H1 (cell line): ENCODE measurements around the gene CCDC192. TPM values are rescaled to one million over a fixed set of nuclear protein-coding genes. Genes with fewer than 3 reads are reported as not detected.

Experiments used
- CTCF ChIA-PET: fragments of 300-600 bp; sonication (Branson Sonifier 250); formaldehyde crosslinking; loops from one replicate; lab custom pipeline; 2021; ENCODE audit not compliant: partially characterized antibody; lab: Charles Lee
- POLR2A ChIA-PET: fragments of 300-600 bp; sonication (Branson Sonifier 250); formaldehyde crosslinking; loops from one replicate; lab custom pipeline; 2021; ENCODE audit warnings: inconsistent platforms; ENCODE audit not compliant: partially characterized antibody; lab: Charles Lee
- DNase-seq, 2 experiments: peaks; one replicate each; pipeline versions ENCODE4 v3.0.0 to v3.0.0-alpha.2; 2010 to 2022; ENCODE audit warnings: low spot score in 2 of 2, low read depth in 1 of 2, mixed read lengths in 1 of 2
- FAIRE-seq: peaks from 2 replicates; lab custom pipeline; 2011; peaks lifted over from hg19 to GRCh38; lab: Jason Lieb, UNC
- H2AFZ ChIP-seq: 2 replicates; pipeline ENCODE4 v1.8.1; 2012; ENCODE audit warnings: low read length, inconsistent platforms
- H2AK5ac ChIP-seq: 2 replicates; pipeline ENCODE4 v1.6.1; 2013; ENCODE audit warnings: low read depth, low read length
- H2BK120ac ChIP-seq: replicated peaks from 2 replicates; pipeline ENCODE3; 2013; ENCODE audit warnings: low read depth, low read length, inconsistent platforms
- H2BK12ac ChIP-seq: 2 replicates; pipeline ENCODE4 v1.6.1; 2013; ENCODE audit warnings: low read depth, low read length
- H2BK15ac ChIP-seq: 2 replicates; pipeline ENCODE4 v1.6.1; 2013; ENCODE audit warnings: low read length
- H2BK20ac ChIP-seq: 2 replicates; pipeline ENCODE4 v1.6.1; 2013; ENCODE audit warnings: low read length
- H2BK5ac ChIP-seq: 2 replicates; pipeline ENCODE4 v1.6.1; 2013; ENCODE audit warnings: low read depth, low read length
- H3K14ac ChIP-seq: 2 replicates; pipeline ENCODE4 v1.6.1; 2013; ENCODE audit warnings: inconsistent platforms; ENCODE audit not compliant: insufficient read length
- H3K18ac ChIP-seq: 2 replicates; pipeline ENCODE4 v1.6.1; 2013; ENCODE audit warnings: low read length; ENCODE audit errors: extremely low read depth
- H3K23ac ChIP-seq: 2 replicates; pipeline ENCODE4 v1.6.1; 2013; ENCODE audit warnings: inconsistent platforms; ENCODE audit not compliant: insufficient read length
- H3K23me2 ChIP-seq: 2 replicates; pipeline ENCODE4 v1.6.1; 2013; ENCODE audit warnings: low read depth, low read length
- H3K27ac ChIP-seq: 2 replicates; pipeline ENCODE4 v1.6.1; 2011; ENCODE audit warnings: low read depth, low read length, inconsistent platforms
- H3K27me3 ChIP-seq, 4 experiments: replicated peaks in 1 of 4; 1 replicate in 1 of 4; 2 replicates in 3 of 4; pipeline versions ENCODE4 v1.6.1 to v1.8.1; 2011 to 2013; ENCODE audit warnings: low read length in 3 of 4, mild to moderate bottlenecking in 3 of 4, inconsistent platforms in 2 of 4, mixed read lengths in 2 of 4, moderate library complexity in 1 of 4; ENCODE audit not compliant: control insufficient read depth in 3 of 4, insufficient read depth in 3 of 4; ENCODE audit errors: extremely low read depth in 1 of 4
- H3K36me3 ChIP-seq, 4 experiments: 2 replicates each; pipeline versions ENCODE4 v1.6.1 to v1.8.1; 2011 to 2013; ENCODE audit warnings: mild to moderate bottlenecking in 4 of 4, low read length in 3 of 4, moderate library complexity in 2 of 4, control low read depth in 1 of 4, inconsistent platforms in 1 of 4; ENCODE audit not compliant: insufficient read depth in 4 of 4, control insufficient read depth in 2 of 4
- H3K4ac ChIP-seq: replicated peaks from 2 replicates; pipeline ENCODE3; 2013; ENCODE audit warnings: low read length, low read depth, mixed read lengths, inconsistent platforms; ENCODE audit not compliant: insufficient read length
- H3K4me1 ChIP-seq, 4 experiments: replicated peaks in 1 of 4; 1 replicate in 1 of 4; 2 replicates in 3 of 4; pipeline versions ENCODE4 v1.6.1 to v1.8.1; 2011 to 2013; ENCODE audit warnings: low read length in 3 of 4, inconsistent platforms in 2 of 4, mixed read lengths in 1 of 4; ENCODE audit not compliant: insufficient read depth in 4 of 4, control insufficient read depth in 3 of 4
- H3K4me2 ChIP-seq, 2 experiments: 2 replicates each; pipeline versions ENCODE4 v1.6.1 to v1.8.1; 2011 to 2013; ENCODE audit warnings: low read depth in 2 of 2, low read length in 2 of 2, control low read depth in 1 of 2, inconsistent platforms in 1 of 2, mild to moderate bottlenecking in 1 of 2; ENCODE audit not compliant: insufficient read depth in 1 of 2
- H3K4me3 ChIP-seq, 4 experiments: fragments of 200-600, 300-600 bp in 1 of 4; sonication (generic), shearing (Covaris generic), sonication (Bioruptor Twin) in 1 of 4; 2 replicates each; pipeline versions ENCODE4 v1.5.1 to v1.8.1; 2011 to 2016; ENCODE audit warnings: low read length in 4 of 4, low read depth in 3 of 4, control low read depth in 2 of 4, inconsistent platforms in 2 of 4, mild to moderate bottlenecking in 2 of 4, mixed read lengths in 1 of 4, moderate library complexity in 1 of 4; ENCODE audit not compliant: insufficient read depth in 2 of 4; ENCODE audit errors: extremely low read depth in 1 of 4
- H3K56ac ChIP-seq: replicated peaks from 2 replicates; pipeline ENCODE3; 2013; ENCODE audit warnings: low read depth, mild to moderate bottlenecking, mixed read lengths, low read length, inconsistent platforms; ENCODE audit not compliant: insufficient read length
- H3K79me1 ChIP-seq: 2 replicates; pipeline ENCODE4 v1.6.1; 2013; ENCODE audit warnings: low read depth, low read length, control low read depth
- H3K79me2 ChIP-seq, 2 experiments: 2 replicates each; pipeline versions ENCODE4 v1.6.1 to v1.8.1; 2012 to 2013; ENCODE audit warnings: low read length in 2 of 2, mild to moderate bottlenecking in 2 of 2, inconsistent platforms in 1 of 2; ENCODE audit not compliant: insufficient read depth in 2 of 2, control insufficient read depth in 1 of 2
- H3K9ac ChIP-seq, 4 experiments: replicated peaks in 1 of 4; 1 replicate in 1 of 4; 2 replicates in 3 of 4; pipeline versions ENCODE4 v1.6.1 to v1.8.1; 2011 to 2013; ENCODE audit warnings: low read depth in 3 of 4, low read length in 3 of 4, control low read depth in 2 of 4, mild to moderate bottlenecking in 2 of 4, moderate library complexity in 2 of 4, inconsistent platforms in 1 of 4; ENCODE audit errors: extremely low read depth in 1 of 4
- H3K9me3 ChIP-seq, 2 experiments: 2 replicates each; pipeline versions ENCODE4 v1.6.1 to v1.8.1; 2012 to 2013; ENCODE audit warnings: mild to moderate bottlenecking in 2 of 2, moderate library complexity in 2 of 2, control low read depth in 1 of 2, inconsistent platforms in 1 of 2, low read depth in 1 of 2, low read length in 1 of 2, mixed read lengths in 1 of 2; ENCODE audit not compliant: insufficient read depth in 2 of 2
- H4K20me1 ChIP-seq, 2 experiments: replicated peaks in 1 of 2; 2 replicates each; pipeline versions ENCODE3 to v1.8.1; 2011 to 2013; ENCODE audit warnings: inconsistent platforms in 2 of 2, low read length in 2 of 2, mild to moderate bottlenecking in 1 of 2; ENCODE audit not compliant: insufficient read depth in 2 of 2, control insufficient read depth in 1 of 2
- H4K5ac ChIP-seq: 2 replicates; pipeline ENCODE4 v1.6.1; 2013; ENCODE audit warnings: low read length, low read depth, mixed read lengths, inconsistent platforms; ENCODE audit not compliant: insufficient read length
- H4K8ac ChIP-seq: 2 replicates; pipeline ENCODE4 v1.8.0; 2013; ENCODE audit warnings: mild to moderate bottlenecking, moderate library complexity, low read length, inconsistent platforms; ENCODE audit not compliant: insufficient read depth; ENCODE audit errors: extremely low read depth
- H4K91ac ChIP-seq: replicated peaks from 2 replicates; pipeline ENCODE3; 2013; ENCODE audit warnings: low read length, mixed read lengths, inconsistent platforms; ENCODE audit not compliant: insufficient read length
- CHD1 ChIP-seq: IDR thresholded peaks from 2 replicates; pipeline ENCODE4 v1.6.1; 2012; ENCODE audit warnings: low read depth, low read length, improper control_type of control experiment
- HDAC6 ChIP-seq: IDR thresholded peaks from one replicate; pipeline ENCODE4 v1.7.1; 2012; ENCODE audit warnings: low read depth, mild to moderate bottlenecking, inconsistent platforms, low read length, moderate library complexity
- KDM5A ChIP-seq: fragments of 200-600 bp; IDR thresholded peaks from 2 replicates; pipeline ENCODE4 v1.7.1; 2012; ENCODE audit warnings: mild to moderate bottlenecking, low read length, inconsistent platforms, mixed read lengths
- MAFK ChIP-seq: IDR thresholded peaks from 2 replicates; pipeline ENCODE4 v1.6.1; 2012; ENCODE audit warnings: low read depth, mild to moderate bottlenecking, improper control_type of control experiment, low read length
- POLR2AphosphoS5 ChIP-seq: IDR thresholded peaks from 2 replicates; pipeline ENCODE4 v1.6.1; 2011; ENCODE audit warnings: low read depth, low read length
- POU5F1 ChIP-seq: IDR thresholded peaks from 2 replicates; pipeline ENCODE4 v1.6.1; 2011; ENCODE audit warnings: low read depth, mild to moderate bottlenecking, low read length, moderate library complexity
- SAP30 ChIP-seq: fragments of 300-600 bp; sonication (generic); IDR thresholded peaks from 2 replicates; pipeline ENCODE4 v1.7.1; 2012; ENCODE audit warnings: low read length, moderate library complexity, mild to moderate bottlenecking, inconsistent platforms; ENCODE audit not compliant: insufficient read depth, insufficient replicate concordance
- SP4 ChIP-seq: IDR thresholded peaks from 2 replicates; pipeline ENCODE4 v1.6.1; 2012; ENCODE audit warnings: low read length, inconsistent platforms
- SUZ12 ChIP-seq: fragments of 200-600 bp; sonication (generic); IDR thresholded peaks from 2 replicates; pipeline ENCODE4 v1.6.1; 2012; ENCODE audit warnings: mild to moderate bottlenecking, inconsistent platforms, low read length, moderate library complexity, mixed read lengths
- TAF7 ChIP-seq: optimal IDR thresholded peaks from 2 replicates; pipeline ENCODE3; 2011; ENCODE audit warnings: low read depth, mild to moderate bottlenecking, inconsistent platforms, low read length, moderate library complexity, borderline replicate concordance
- TBP ChIP-seq: IDR thresholded peaks from 2 replicates; pipeline ENCODE4 v1.6.1; 2011; ENCODE audit warnings: low read depth, low read length, improper control_type of control experiment
- WGBS, 2 experiments: shearing (Covaris generic) in 1 of 2; methylation state at CpG; one replicate each; pipeline versions ENCODE4 v1.1.6 to v1.1.7; 2013 to 2015; ENCODE audit warnings: low lambda C conversion rate in 2 of 2, mixed read lengths in 2 of 2, inconsistent platforms in 1 of 2, low coverage in 1 of 2, missing lambda C conversion rate in 1 of 2; ENCODE audit not compliant: insufficient replicate concordance in 2 of 2, insufficient coverage in 1 of 2, insufficient read length in 1 of 2; ENCODE audit errors: extremely low coverage in 1 of 2, missing lambda C conversion rate in 1 of 2; 5-methylcytosine and 5-hydroxymethylcytosine counted together
- polyA plus RNA-seq, 7 experiments: library from polyadenylated mRNA; depleted of rRNA in 3 of 7; stranded (reverse) in 5 of 7; unstranded in 2 of 7; fragments of >200 nt in 5 of 7; fragments of 200-250 nt in 2 of 7; gene quantifications; 1 replicate in 5 of 7; 2 replicates in 1 of 7; 4 replicates in 1 of 7; pipeline versions ENCODE4 v1.2.1 to v1.2.3, GENCODE V29; 2011 to 2013; ENCODE audit warnings: missing spikeins in 2 of 7, mixed read lengths in 2 of 7
- total RNA-seq: library from RNA; stranded (reverse); fragmentation: NEBNext Ultra II Directional; extraction: Animal tissue kit (Norgen Biotek cat#: 25700); gene quantifications from 2 replicates; pipeline ENCODE4 v1.2.1, GENCODE V29; 2021
- TF ChIP-seq, protein P1 (sequence below): IDR thresholded peaks from 2 replicates; pipeline ENCODE4 v1.6.1; 2012; ENCODE audit warnings: inconsistent platforms

CCDC192 gene
- total and polyA plus RNA-seq, 2 of the 8 experiments (the other 6 are each of a cell fraction or from before 2014, with no cell fraction given): 0.61 TPM; not detected in 1

GRCh38 chr5:127804886-127805426, 101.8 kb downstream of the CCDC192 start:
- H3K14ac ChIP-seq: no peak overlapping the region
- H3K36me3 ChIP-seq: no peaks in the 10 kb centered on the region
- ChIA-PET CTCF (interaction anchor here (0.8 to 1.7 kb wide), 3 partner anchors 14 to 232 kb away, joined by 3 to 4 read pairs (median 4); no protein-coding TSS in a partner anchor), POLR2A (interaction anchor here (0.8 kb wide), 1 partner anchor 11 kb away, joined by 3 read pairs; no protein-coding TSS in a partner anchor)
- H3K4ac ChIP-seq: no peak overlapping the region
- H3K27me3 ChIP-seq: no peaks in the 10 kb centered on the region
- H3K4me3 ChIP-seq: no peak overlapping the region
- H4K8ac ChIP-seq: no peak overlapping the region
- no peak overlapping the region for H2BK5ac ChIP-seq
- FAIRE-seq (no peak), DNase-seq (no peak)
- H2BK120ac ChIP-seq: no peak overlapping the region
- no peak overlapping the region for H2AK5ac ChIP-seq
- H3K4me2 ChIP-seq: no peak overlapping the region
- no peaks in the 10 kb centered on the region for H3K79me1 ChIP-seq
- no peak overlapping the region for H2AFZ ChIP-seq
- H3K4me1 ChIP-seq: peaks cover 0 to 3% (median 0%) of the 10 kb centered on the region in 4 experiments; a peak in 1 of 7 replicates
- no peak overlapping the region for H3K23ac ChIP-seq
- no peak overlapping the region for H2BK20ac ChIP-seq
- H3K27ac ChIP-seq: no peak overlapping the region
- 73% methylated on average over 6 of the region's 6 CpGs; no CpG with 5 or more reads in 1 of the 2 experiments for WGBS, 2 experiments
- no peak overlapping the region for H3K9ac ChIP-seq
- no peaks in the 10 kb centered on the region for H3K79me2 ChIP-seq
- no peak overlapping the region for H2BK15ac ChIP-seq
- H3K9me3 ChIP-seq: no peaks in the 10 kb centered on the region
- H4K20me1 ChIP-seq: no peaks in the 10 kb centered on the region
- H3K18ac ChIP-seq: no peak overlapping the region
- no peak overlapping the region for H4K91ac ChIP-seq
- no peak overlapping the region for H3K56ac ChIP-seq
- H2BK12ac ChIP-seq: no peak overlapping the region
- no peak overlapping the region for H4K5ac ChIP-seq
- no peaks in the 10 kb centered on the region for H3K23me2 ChIP-seq
- no peak for TF ChIP-seq TAF7
- TF ChIP-seq, protein P1, sequence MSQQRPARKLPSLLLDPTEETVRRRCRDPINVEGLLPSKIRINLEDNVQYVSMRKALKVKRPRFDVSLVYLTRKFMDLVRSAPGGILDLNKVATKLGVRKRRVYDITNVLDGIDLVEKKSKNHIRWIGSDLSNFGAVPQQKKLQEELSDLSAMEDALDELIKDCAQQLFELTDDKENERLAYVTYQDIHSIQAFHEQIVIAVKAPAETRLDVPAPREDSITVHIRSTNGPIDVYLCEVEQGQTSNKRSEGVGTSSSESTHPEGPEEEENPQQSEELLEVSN: no peak
- no peak for TF ChIP-seq KDM5A
- no peak for TF ChIP-seq SAP30
- no peak for TF ChIP-seq TBP
- no peak for TF ChIP-seq HDAC6
- TF ChIP-seq POLR2AphosphoS5: no peak
- no peak for TF ChIP-seq MAFK
- TF ChIP-seq SUZ12: no peak
- TF ChIP-seq POU5F1: no peak
- TF ChIP-seq CHD1: no peak
- no peak for TF ChIP-seq SP4
